CMK (cell line): Measurements from ENCODE around the gene PHC3.

ENCODE experiments used
- DNase-seq: peaks from one replicate; pipeline ENCODE4 v3.0.0-alpha.2; 2010; ENCODE audit warnings: low read depth

PHC3 gene

GRCh38 chr3:170189398-170190256 is 8.1 kb upstream of the PHC3 start:
- no peak for DNase-seq

- no peak for DNase-seq
Measured at GRCh38 chr3:170180079-170180907, 1.2 kb downstream of the PHC3 start.

GRCh38 chr3:170179432-170179831 is 2.1 kb downstream of the PHC3 start:
- no peak for DNase-seq

GRCh38 chr3:170178651-170179050 is 2.9 kb downstream of the PHC3 start:
- DNase-seq = no peak

- no peak for DNase-seq
Measured at GRCh38 chr3:170171563-170171962, 10.0 kb downstream of the PHC3 start.

GRCh38 chr3:170164717-170165116 is 16.8 kb downstream of the PHC3 start:
- no peak for DNase-seq

GRCh38 chr3:170163956-170164645 is 17.4 kb downstream of the PHC3 start:
- no peak for DNase-seq

- DNase-seq = no peak
Measured at GRCh38 chr3:170162630-170163029, 18.9 kb downstream of the PHC3 start.

GRCh38 chr3:170162052-170162451 is 19.5 kb downstream of the PHC3 start:
- DNase-seq = no peak

- no peak for DNase-seq
Measured at GRCh38 chr3:170159933-170160332, 21.6 kb downstream of the PHC3 start.

GRCh38 chr3:170159459-170159858 is 22.1 kb downstream of the PHC3 start:
- no peak for DNase-seq

- DNase-seq = no peak
Measured at GRCh38 chr3:170155604-170156003, 25.9 kb downstream of the PHC3 start.

GRCh38 chr3:170154569-170155143 is 26.9 kb downstream of the PHC3 start:
- DNase-seq = no peak

- DNase-seq = no peak
Measured at GRCh38 chr3:170154084-170154483, 27.4 kb downstream of the PHC3 start.

GRCh38 chr3:170151536-170151935 is 30.0 kb downstream of the PHC3 start:
- DNase-seq = no peak

- no peak for DNase-seq
Measured at GRCh38 chr3:170149016-170149415, 32.5 kb downstream of the PHC3 start.

GRCh38 chr3:170145278-170145677 is 36.3 kb downstream of the PHC3 start:
- DNase-seq = no peak

- no peak for DNase-seq
Measured at GRCh38 chr3:170144437-170144843, 37.1 kb downstream of the PHC3 start.

GRCh38 chr3:170142373-170142772 is 39.2 kb downstream of the PHC3 start:
- no peak for DNase-seq

- no peak for DNase-seq
Measured at GRCh38 chr3:170137986-170138385, 43.5 kb downstream of the PHC3 start.

GRCh38 chr3:170132335-170132734 is 49.2 kb downstream of the PHC3 start:
- no peak for DNase-seq

- no peak for DNase-seq
Measured at GRCh38 chr3:170130532-170130931, 51.0 kb downstream of the PHC3 start.
